SH-SY5Y (cell line): ENCODE results near the gene TBC1D22A.

ENCODE experiments used
- GATA2 ChIP-seq: IDR thresholded peaks from 2 replicates; pipeline ENCODE4 v1.6.1; 2011; ENCODE audit warnings: mild to moderate bottlenecking, low read depth, low read length
- GATA3 ChIP-seq: IDR thresholded peaks from 2 replicates; pipeline ENCODE4 v1.6.1; 2011; ENCODE audit warnings: low read depth, mild to moderate bottlenecking, low read length, moderate library complexity

DNA sequence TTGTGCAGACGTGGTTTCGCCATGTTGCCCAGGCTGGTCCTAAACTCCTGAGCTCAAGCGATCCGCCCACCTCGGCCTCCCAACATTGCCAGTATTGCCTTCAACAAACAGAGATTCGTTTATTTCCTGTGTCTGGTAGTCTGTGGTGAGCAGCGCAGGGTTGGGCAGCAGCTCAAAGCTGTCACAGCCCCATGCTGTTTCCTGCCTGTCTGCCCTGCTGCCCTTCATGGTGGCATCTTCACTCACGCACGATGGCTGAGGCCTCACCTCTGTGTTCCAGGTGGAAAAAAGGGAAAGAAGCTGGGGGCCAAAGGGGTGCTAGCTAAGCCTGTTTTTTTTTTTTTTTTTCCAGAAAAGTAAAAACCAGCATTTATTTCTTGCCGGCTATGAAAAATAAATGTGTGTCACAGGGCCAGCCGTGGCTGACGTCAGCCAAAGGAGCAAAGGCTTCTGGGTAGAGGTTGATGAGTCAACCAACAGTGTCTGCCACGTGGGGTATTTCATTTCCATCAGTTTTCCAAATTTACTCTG, 28.8 kb downstream of the TBC1D22A start:
- TF ChIP-seq GATA2 (no peak), GATA3 (no peak)
